WTC11 (cell line): Measurements from ENCODE around the gene TP73. TPM values are rescaled to one million over a fixed set of nuclear protein-coding genes. Genes with fewer than 3 reads are reported as not detected.

ENCODE experiments used
- ATAC-seq: fragments of 200-7000 bp; cut with Tn5 transposase; 2 replicates; pipeline ENCODE4 v1.10.0; 2021; ENCODE audit warnings: mild to moderate bottlenecking, moderate library complexity
- CTCF ChIA-PET: fragments of 300-600 bp; sonication (Branson Sonifier 250); formaldehyde crosslinking; loops from one replicate; lab custom pipeline; 2021; ENCODE audit warnings: antibody characterized with exemption; lab: Charles Lee
- POLR2A ChIA-PET: fragments of 350-600 bp; sonication (Branson Sonifier 250); formaldehyde crosslinking; loops from one replicate; lab custom pipeline; 2021; ENCODE audit warnings: antibody characterized with exemption; lab: Charles Lee
- DNase-seq: peaks from one replicate; pipeline ENCODE4 v3.0.0; 2021; ENCODE audit warnings: low spot score
- H3K27ac Mint-ChIP-seq: 2 replicates; pipeline ENCODE4 v1.8.0; 2021; ENCODE audit warnings: mixed read lengths
- H3K27me3 Mint-ChIP-seq: 2 replicates; pipeline ENCODE4 v1.8.0; 2021; ENCODE audit warnings: low read depth, mild to moderate bottlenecking, moderate library complexity, mixed read lengths
- H3K36me3 Mint-ChIP-seq: 2 replicates; pipeline ENCODE4 v1.8.0; 2021; ENCODE audit warnings: mixed read lengths
- H3K4me1 Mint-ChIP-seq: 2 replicates; pipeline ENCODE4 v1.8.0; 2022; ENCODE audit warnings: mixed read lengths
- H3K4me3 Mint-ChIP-seq: 2 replicates; pipeline ENCODE4 v1.8.0; 2021; ENCODE audit warnings: mild to moderate bottlenecking, moderate library complexity, mixed read lengths
- H3K9me3 Mint-ChIP-seq: 2 replicates; pipeline ENCODE4 v1.8.0; 2021; ENCODE audit warnings: mixed read lengths
- ATF1 ChIP-seq: sonication (generic); formaldehyde crosslinking; IDR thresholded peaks from 2 replicates; pipeline ENCODE4 v1.8.1; 2023; ENCODE audit warnings: mild to moderate bottlenecking, moderate library complexity, missing genetic modification reagents
- CREM ChIP-seq: sonication (generic); formaldehyde crosslinking; IDR thresholded peaks from 2 replicates; pipeline ENCODE4 v1.8.1; 2022; ENCODE audit warnings: mild to moderate bottlenecking, missing genetic modification reagents, moderate library complexity
- ELF4 ChIP-seq: sonication (generic); formaldehyde crosslinking; IDR thresholded peaks from 2 replicates; pipeline ENCODE4 v1.8.1; 2022; ENCODE audit warnings: low read depth, mild to moderate bottlenecking, moderate library complexity, missing genetic modification reagents
- ETV6 ChIP-seq: sonication (generic); formaldehyde crosslinking; IDR thresholded peaks from 2 replicates; pipeline ENCODE4 v1.8.1; 2022; ENCODE audit warnings: mild to moderate bottlenecking, missing genetic modification reagents
- GRHL2 ChIP-seq: fragments of 250-450 bp; sonication (Bioruptor Pico); IDR thresholded peaks from 2 replicates; pipeline ENCODE4 v1.8.0; 2022; ENCODE audit warnings: mild to moderate bottlenecking, moderate library complexity; ENCODE audit not compliant: insufficient replicate concordance, severe bottlenecking
- IRF2 ChIP-seq: sonication (generic); formaldehyde crosslinking; IDR thresholded peaks from 2 replicates; pipeline ENCODE4 v1.8.0; 2022; ENCODE audit warnings: low read depth, missing genetic modification reagents, borderline replicate concordance
- KAT7 ChIP-seq: sonication (generic); formaldehyde crosslinking; IDR thresholded peaks from 2 replicates; pipeline ENCODE4 v1.8.1; 2023; ENCODE audit warnings: missing genetic modification reagents, mild to moderate bottlenecking, borderline replicate concordance
- NFE2L1 ChIP-seq: sonication (generic); formaldehyde crosslinking; IDR thresholded peaks from 2 replicates; pipeline ENCODE4 v1.8.1; 2023; ENCODE audit warnings: missing genetic modification reagents
- NR3C1 ChIP-seq: sonication (generic); formaldehyde crosslinking; conservative IDR thresholded peaks from 2 replicates; pipeline ENCODE4 v1.8.1; 2023; ENCODE audit warnings: low read depth, mild to moderate bottlenecking, missing genetic modification reagents
- TEAD4 ChIP-seq: sonication (generic); formaldehyde crosslinking; IDR thresholded peaks from 2 replicates; pipeline ENCODE4 v1.8.0; 2022; ENCODE audit warnings: mild to moderate bottlenecking, missing genetic modification reagents
- ZNF219 ChIP-seq: sonication (generic); formaldehyde crosslinking; IDR thresholded peaks from 2 replicates; pipeline ENCODE4 v1.8.0; 2023; ENCODE audit warnings: missing genetic modification reagents, mild to moderate bottlenecking, borderline replicate concordance
- ZNF263 ChIP-seq: sonication (generic); formaldehyde crosslinking; IDR thresholded peaks from 2 replicates; pipeline ENCODE4 v1.8.1; 2022; ENCODE audit warnings: low read depth, mild to moderate bottlenecking, moderate library complexity, missing genetic modification reagents
- total RNA-seq: library from RNA; stranded (reverse); gene quantifications from 3 replicates; pipeline ENCODE4 v1.2.3, GENCODE V29; 2021
- TF ChIP-seq, protein P1 (sequence below): sonication (generic); formaldehyde crosslinking; IDR thresholded peaks from 2 replicates; pipeline ENCODE4 v1.8.1; 2023; ENCODE audit warnings: mild to moderate bottlenecking, missing genetic modification reagents, moderate library complexity
- TF ChIP-seq, protein P2 (sequence below): fragments of 250-450 bp; sonication (Bioruptor Pico); IDR thresholded peaks from 2 replicates; pipeline ENCODE4 v2.1.2; 2022; ENCODE audit warnings: mild to moderate bottlenecking, moderate library complexity
- TF ChIP-seq, protein P3 (sequence below): fragments of 200-600 bp; IDR thresholded peaks from 2 replicates; pipeline ENCODE4 v1.8.0; 2022; ENCODE audit warnings: antibody characterized with exemption
- TF ChIP-seq, protein P4 (sequence below): sonication (generic); formaldehyde crosslinking; IDR thresholded peaks from 2 replicates; pipeline ENCODE4 v1.8.1; 2022; ENCODE audit warnings: mild to moderate bottlenecking, moderate library complexity, missing genetic modification reagents
- TF ChIP-seq, protein P5 (sequence below): sonication (generic); formaldehyde crosslinking; IDR thresholded peaks from 2 replicates; pipeline ENCODE4 v1.8.0; 2023; ENCODE audit warnings: mild to moderate bottlenecking, missing genetic modification reagents
- TF ChIP-seq, protein P6 (sequence below): sonication (generic); formaldehyde crosslinking; IDR thresholded peaks from 2 replicates; pipeline ENCODE4 v1.8.1; 2023; ENCODE audit warnings: mild to moderate bottlenecking, missing genetic modification reagents

TP73 gene
- total RNA-seq, 1 experiment from 2014 or later, result 5.7 TPM

DNA sequence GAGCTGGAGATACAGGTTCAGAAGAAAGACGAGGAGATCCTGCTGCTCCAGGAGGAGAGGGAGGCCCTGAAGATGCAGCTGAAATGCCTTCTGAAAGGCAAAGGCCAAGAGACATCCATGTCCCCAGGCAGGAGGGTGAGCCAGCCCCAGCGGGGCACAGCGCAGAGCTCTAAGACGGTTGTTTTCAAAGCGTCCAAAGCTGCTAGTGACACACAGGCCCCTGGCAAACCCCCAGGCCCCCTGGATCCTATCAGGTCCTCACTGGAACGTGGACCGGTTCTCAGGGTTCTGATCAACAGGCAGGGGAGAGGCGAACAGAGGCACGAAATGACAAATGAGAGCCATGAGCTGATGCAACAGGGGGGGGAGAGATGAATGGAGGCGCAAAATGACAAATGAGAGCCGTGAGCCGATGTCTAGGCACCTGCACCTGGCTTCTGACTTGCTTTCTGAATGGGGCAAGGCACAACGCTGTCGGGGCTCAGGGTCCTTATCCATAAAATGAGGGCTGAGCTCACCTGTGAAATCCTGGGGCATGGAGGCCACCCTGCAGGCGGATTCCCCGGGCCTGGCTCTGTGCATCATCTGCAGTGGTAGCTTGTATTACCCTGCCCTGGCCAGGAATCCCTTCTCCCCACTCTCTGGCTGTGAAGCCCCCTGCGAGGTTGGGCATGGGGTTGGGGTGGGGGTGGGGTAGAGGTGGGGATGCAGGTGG lies 109.1 kb downstream of the TP73 start (continued):
- TF ChIP-seq ZNF219 (CRISPR knock-in tag), result no peak

DNA sequence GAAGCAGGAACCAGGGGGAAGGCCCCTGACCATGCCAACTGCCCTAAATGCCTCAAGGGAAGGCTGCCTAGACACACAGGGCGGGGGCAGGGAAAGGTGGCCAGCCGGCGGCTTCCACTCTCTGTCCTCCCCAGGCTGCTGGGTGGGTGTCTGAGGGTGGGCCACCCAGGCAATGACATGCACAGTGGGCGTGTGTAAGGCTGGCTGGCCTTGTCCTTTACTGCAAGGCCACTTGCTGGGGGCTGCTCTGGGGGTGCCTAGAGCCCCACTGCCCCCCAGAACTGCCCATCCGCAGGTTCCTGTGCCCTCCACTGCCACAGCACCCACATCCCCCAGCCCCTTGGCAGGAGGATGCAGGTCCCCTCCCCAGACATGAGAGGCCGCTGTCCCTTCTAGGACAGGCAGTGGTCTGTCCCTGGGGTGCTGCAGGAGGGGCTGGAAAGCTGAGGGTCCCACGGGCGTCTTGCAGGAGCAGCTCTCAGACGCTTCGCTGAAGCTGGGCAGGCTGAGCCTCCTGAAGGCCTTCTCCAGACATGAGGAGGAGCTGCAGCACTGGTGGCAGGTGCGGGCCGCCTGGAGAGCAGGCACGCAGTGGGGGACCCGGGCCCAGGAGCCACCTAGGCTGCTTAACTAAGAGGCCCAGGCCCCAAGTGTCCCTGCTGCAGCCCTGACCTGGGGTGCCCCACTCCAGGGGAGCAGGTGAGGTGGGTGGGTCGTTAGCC lies 110.0 kb downstream of the TP73 start:
- DNase-seq (no peak), ATAC-seq (no peak)
- Mint-ChIP-seq H3K36me3 (peaks cover 3% of the 10 kb centered on the region; the same call in 1 of the 2 replicates), H3K27me3 (peaks cover 35% of the 10 kb centered on the region), H3K27ac (no peak overlapping the region), H3K9me3 (peaks cover 23% of the 10 kb centered on the region), H3K4me1 (0 out of 2 replicates have a peak, but pooled peaks cover 3% of the 10 kb centered on the region), H3K4me3 (no peak overlapping the region)
- TF ChIP-seq, protein P1, sequence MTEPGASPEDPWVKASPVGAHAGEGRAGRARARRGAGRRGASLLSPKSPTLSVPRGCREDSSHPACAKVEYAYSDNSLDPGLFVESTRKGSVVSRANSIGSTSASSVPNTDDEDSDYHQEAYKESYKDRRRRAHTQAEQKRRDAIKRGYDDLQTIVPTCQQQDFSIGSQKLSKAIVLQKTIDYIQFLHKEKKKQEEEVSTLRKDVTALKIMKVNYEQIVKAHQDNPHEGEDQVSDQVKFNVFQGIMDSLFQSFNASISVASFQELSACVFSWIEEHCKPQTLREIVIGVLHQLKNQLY (CRISPR knock-in tag), result no peak
- TF ChIP-seq TEAD4 (CRISPR knock-in tag) (no peak), GRHL2 (no peak), ELF4 (CRISPR knock-in tag) (no peak), IRF2 (CRISPR knock-in tag) (no peak), KAT7 (CRISPR knock-in tag) (no peak)
- TF ChIP-seq, protein P2, sequence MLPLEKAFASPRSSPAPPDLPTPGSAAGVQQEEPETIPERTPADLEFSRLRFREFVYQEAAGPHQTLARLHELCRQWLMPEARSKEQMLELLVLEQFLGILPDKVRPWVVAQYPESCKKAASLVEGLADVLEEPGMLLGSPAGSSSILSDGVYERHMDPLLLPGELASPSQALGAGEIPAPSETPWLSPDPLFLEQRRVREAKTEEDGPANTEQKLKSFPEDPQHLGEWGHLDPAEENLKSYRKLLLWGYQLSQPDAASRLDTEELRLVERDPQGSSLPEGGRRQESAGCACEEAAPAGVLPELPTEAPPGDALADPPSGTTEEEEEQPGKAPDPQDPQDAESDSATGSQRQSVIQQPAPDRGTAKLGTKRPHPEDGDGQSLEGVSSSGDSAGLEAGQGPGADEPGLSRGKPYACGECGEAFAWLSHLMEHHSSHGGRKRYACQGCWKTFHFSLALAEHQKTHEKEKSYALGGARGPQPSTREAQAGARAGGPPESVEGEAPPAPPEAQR, result no peak
- TF ChIP-seq, protein P3, sequence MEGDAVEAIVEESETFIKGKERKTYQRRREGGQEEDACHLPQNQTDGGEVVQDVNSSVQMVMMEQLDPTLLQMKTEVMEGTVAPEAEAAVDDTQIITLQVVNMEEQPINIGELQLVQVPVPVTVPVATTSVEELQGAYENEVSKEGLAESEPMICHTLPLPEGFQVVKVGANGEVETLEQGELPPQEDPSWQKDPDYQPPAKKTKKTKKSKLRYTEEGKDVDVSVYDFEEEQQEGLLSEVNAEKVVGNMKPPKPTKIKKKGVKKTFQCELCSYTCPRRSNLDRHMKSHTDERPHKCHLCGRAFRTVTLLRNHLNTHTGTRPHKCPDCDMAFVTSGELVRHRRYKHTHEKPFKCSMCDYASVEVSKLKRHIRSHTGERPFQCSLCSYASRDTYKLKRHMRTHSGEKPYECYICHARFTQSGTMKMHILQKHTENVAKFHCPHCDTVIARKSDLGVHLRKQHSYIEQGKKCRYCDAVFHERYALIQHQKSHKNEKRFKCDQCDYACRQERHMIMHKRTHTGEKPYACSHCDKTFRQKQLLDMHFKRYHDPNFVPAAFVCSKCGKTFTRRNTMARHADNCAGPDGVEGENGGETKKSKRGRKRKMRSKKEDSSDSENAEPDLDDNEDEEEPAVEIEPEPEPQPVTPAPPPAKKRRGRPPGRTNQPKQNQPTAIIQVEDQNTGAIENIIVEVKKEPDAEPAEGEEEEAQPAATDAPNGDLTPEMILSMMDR, result no peak
- ChIA-PET CTCF (interaction anchor here (1.4 kb wide), 1 partner anchor 9 kb away, joined by 3 read pairs; no protein-coding TSS in a partner anchor), POLR2A (no interaction called here)

DNA sequence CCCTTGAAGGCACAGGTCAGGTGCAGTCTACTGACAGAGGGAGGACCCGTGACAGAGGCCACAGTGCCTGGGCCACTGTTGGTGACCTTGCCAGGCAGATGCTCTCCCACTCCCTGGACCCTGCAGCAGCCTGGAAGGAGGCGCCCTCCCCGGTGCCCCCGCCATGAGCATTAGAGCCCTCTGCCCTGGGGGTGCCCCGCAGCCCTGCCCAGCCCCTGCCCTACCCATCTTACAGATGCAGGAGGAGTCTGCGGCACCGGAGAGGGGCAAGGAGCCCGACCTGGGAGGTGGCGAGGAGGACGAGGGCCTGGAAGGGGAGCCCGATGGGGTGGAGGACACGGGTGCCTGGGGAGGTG lies 110.5 kb downstream of the TP73 start:
- POLR2A ChIA-PET, result no interaction called here
- H3K36me3 Mint-ChIP-seq, result peaks cover 5% of the 10 kb centered on the region; the same call in 1 of the 2 replicates
- DNase-seq, result no peak
- H3K4me3 Mint-ChIP-seq, result no peak overlapping the region
- H3K9me3 Mint-ChIP-seq, result peaks cover 28% of the 10 kb centered on the region
- CTCF ChIA-PET, result interaction anchor here (1.1 to 1.4 kb wide), 2 partner anchors 9 to 36 kb away, joined by 3 to 4 read pairs; no protein-coding TSS in a partner anchor
- 0 out of 2 replicates have a peak, but pooled peaks cover 8% of the 10 kb centered on the region for H3K4me1 Mint-ChIP-seq
- TF ChIP-seq ZNF263 (CRISPR knock-in tag) (no peak), NFE2L1 (CRISPR knock-in tag) (no peak), CREM (no peak), ETV6 (no peak), ATF1 (no peak), NR3C1 (CRISPR knock-in tag) (no peak)
- TF ChIP-seq, protein P4, sequence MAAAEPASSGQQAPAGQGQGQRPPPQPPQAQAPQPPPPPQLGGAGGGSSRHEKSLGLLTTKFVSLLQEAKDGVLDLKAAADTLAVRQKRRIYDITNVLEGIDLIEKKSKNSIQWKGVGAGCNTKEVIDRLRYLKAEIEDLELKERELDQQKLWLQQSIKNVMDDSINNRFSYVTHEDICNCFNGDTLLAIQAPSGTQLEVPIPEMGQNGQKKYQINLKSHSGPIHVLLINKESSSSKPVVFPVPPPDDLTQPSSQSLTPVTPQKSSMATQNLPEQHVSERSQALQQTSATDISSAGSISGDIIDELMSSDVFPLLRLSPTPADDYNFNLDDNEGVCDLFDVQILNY, result no peak
- TF ChIP-seq, protein P2, result no peak
- TF ChIP-seq, protein P5, sequence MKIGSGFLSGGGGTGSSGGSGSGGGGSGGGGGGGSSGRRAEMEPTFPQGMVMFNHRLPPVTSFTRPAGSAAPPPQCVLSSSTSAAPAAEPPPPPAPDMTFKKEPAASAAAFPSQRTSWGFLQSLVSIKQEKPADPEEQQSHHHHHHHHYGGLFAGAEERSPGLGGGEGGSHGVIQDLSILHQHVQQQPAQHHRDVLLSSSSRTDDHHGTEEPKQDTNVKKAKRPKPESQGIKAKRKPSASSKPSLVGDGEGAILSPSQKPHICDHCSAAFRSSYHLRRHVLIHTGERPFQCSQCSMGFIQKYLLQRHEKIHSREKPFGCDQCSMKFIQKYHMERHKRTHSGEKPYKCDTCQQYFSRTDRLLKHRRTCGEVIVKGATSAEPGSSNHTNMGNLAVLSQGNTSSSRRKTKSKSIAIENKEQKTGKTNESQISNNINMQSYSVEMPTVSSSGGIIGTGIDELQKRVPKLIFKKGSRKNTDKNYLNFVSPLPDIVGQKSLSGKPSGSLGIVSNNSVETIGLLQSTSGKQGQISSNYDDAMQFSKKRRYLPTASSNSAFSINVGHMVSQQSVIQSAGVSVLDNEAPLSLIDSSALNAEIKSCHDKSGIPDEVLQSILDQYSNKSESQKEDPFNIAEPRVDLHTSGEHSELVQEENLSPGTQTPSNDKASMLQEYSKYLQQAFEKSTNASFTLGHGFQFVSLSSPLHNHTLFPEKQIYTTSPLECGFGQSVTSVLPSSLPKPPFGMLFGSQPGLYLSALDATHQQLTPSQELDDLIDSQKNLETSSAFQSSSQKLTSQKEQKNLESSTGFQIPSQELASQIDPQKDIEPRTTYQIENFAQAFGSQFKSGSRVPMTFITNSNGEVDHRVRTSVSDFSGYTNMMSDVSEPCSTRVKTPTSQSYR (CRISPR knock-in tag), result no peak
- TF ChIP-seq, protein P6, sequence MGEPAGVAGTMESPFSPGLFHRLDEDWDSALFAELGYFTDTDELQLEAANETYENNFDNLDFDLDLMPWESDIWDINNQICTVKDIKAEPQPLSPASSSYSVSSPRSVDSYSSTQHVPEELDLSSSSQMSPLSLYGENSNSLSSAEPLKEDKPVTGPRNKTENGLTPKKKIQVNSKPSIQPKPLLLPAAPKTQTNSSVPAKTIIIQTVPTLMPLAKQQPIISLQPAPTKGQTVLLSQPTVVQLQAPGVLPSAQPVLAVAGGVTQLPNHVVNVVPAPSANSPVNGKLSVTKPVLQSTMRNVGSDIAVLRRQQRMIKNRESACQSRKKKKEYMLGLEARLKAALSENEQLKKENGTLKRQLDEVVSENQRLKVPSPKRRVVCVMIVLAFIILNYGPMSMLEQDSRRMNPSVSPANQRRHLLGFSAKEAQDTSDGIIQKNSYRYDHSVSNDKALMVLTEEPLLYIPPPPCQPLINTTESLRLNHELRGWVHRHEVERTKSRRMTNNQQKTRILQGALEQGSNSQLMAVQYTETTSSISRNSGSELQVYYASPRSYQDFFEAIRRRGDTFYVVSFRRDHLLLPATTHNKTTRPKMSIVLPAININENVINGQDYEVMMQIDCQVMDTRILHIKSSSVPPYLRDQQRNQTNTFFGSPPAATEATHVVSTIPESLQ (CRISPR knock-in tag), result no peak
- TF ChIP-seq, all 79 proteins: peak for 0
- H3K27ac Mint-ChIP-seq, result no peak overlapping the region
- peaks cover 38% of the 10 kb centered on the region for H3K27me3 Mint-ChIP-seq
- ATAC-seq, result no peak
